B cell (primary cell): ENCODE data around the gene BSG. TPM values are rescaled to one million over a fixed set of nuclear protein-coding genes. Genes with fewer than 3 reads are reported as not detected.

Source experiments
- ATAC-seq: fragments of 200-7000 bp; cut with Tn5 transposase; one replicate; pipeline ENCODE4 v1.10.0; 2021; ENCODE audit warnings: low read depth, mild to moderate bottlenecking, moderate number of reproducible peaks, moderate library complexity
- CTCF ChIA-PET: fragments of 350-600 bp; sonication (Branson Sonifier 250); formaldehyde crosslinking; loops from one replicate; lab custom pipeline; 2021; ENCODE audit warnings: antibody characterized with exemption, inconsistent platforms; lab: Charles Lee
- POLR2A ChIA-PET: fragments of 350-600 bp; sonication (Branson Sonifier 250); formaldehyde crosslinking; loops from one replicate; lab custom pipeline; 2021; ENCODE audit warnings: antibody characterized with exemption; lab: Charles Lee
- DNase-seq: peaks from one replicate; pipeline ENCODE4 v3.0.0; 2013
- H2AFZ ChIP-seq: 2 replicates; pipeline ENCODE4 v1.6.1; 2012; ENCODE audit warnings: mild to moderate bottlenecking, low read depth, low read length; ENCODE audit not compliant: insufficient read depth, poor library complexity, severe bottlenecking
- H3K27ac ChIP-seq, 2 donors: 1 replicate in 1 of 2; 2 replicates in 1 of 2; pipeline ENCODE4 v1.5.1; 2012 to 2013; ENCODE audit warnings: low read length in 2 of 2, mild to moderate bottlenecking in 2 of 2, moderate library complexity in 1 of 2
- H3K27me3 ChIP-seq, 4 experiments: fragments of 200-600 bp in 1 of 4; sonication (generic) in 1 of 4; replicated peaks in 1 of 4; 1 replicate in 2 of 4; 2 replicates in 2 of 4; pipeline versions ENCODE4 v1.6.1 to v1.7.0; 2013 to 2016; ENCODE audit warnings: low read length in 3 of 4, mild to moderate bottlenecking in 2 of 4, mixed read lengths in 1 of 4, moderate library complexity in 1 of 4; ENCODE audit not compliant: insufficient read depth in 4 of 4, control insufficient read depth in 3 of 4; ENCODE audit errors: control extremely low read depth in 1 of 4
- H3K36me3 ChIP-seq, 2 experiments: replicated peaks in 1 of 2; 1 replicate in 1 of 2; 2 replicates in 1 of 2; pipeline versions ENCODE4 v1.6.1 to v1.7.1; 2013; ENCODE audit warnings: low read length in 1 of 2; ENCODE audit not compliant: insufficient read depth in 2 of 2, control insufficient read depth in 1 of 2; ENCODE audit errors: control extremely low read depth in 1 of 2, extremely low read depth in 1 of 2
- H3K4me1 ChIP-seq, 2 donors: fragments of 200-600 bp in 1 of 2; sonication (generic) in 1 of 2; 1 replicate in 1 of 2; 2 replicates in 1 of 2; pipeline versions ENCODE4 v1.5.1 to v1.6.1; 2013 to 2017; ENCODE audit warnings: low read length in 2 of 2; ENCODE audit not compliant: control insufficient read depth in 2 of 2, insufficient read depth in 2 of 2
- H3K4me2 ChIP-seq: replicated peaks from 2 replicates; pipeline ENCODE3; 2012; ENCODE audit warnings: mild to moderate bottlenecking, low read depth, low read length; ENCODE audit not compliant: poor library complexity, severe bottlenecking
- H3K4me3 ChIP-seq, 5 experiments: fragments of 200-600 bp in 1 of 5; sonication (generic) in 1 of 5; 1 replicate in 3 of 5; 2 replicates in 2 of 5; pipeline versions ENCODE4 v1.5.1 to v1.7.0; 2011 to 2016; ENCODE audit warnings: low read length in 4 of 5, mild to moderate bottlenecking in 4 of 5, low read depth in 2 of 5, control low read depth in 1 of 5, moderate library complexity in 1 of 5; ENCODE audit not compliant: insufficient read depth in 1 of 5; ENCODE audit errors: control extremely low read depth in 1 of 5, extremely low read depth in 1 of 5
- H3K79me2 ChIP-seq: fragments of 200-600 bp; sonication (generic); one replicate; pipeline ENCODE4 v1.6.0; 2016; ENCODE audit warnings: low read length; ENCODE audit not compliant: control insufficient read depth, insufficient read depth
- H3K9ac ChIP-seq: fragments of 200-600 bp; sonication (generic); 2 replicates; pipeline ENCODE4 v1.6.1; 2017; ENCODE audit warnings: mild to moderate bottlenecking, low read length, moderate library complexity
- H3K9me3 ChIP-seq, 3 donors: one replicate each; pipeline versions ENCODE4 v1.6.1 to v1.7.1; 2013; ENCODE audit warnings: low read length in 2 of 3; ENCODE audit not compliant: control insufficient read depth in 2 of 3, insufficient read depth in 1 of 3; ENCODE audit errors: control extremely low read depth in 1 of 3
- H4K20me1 ChIP-seq: 2 replicates; pipeline ENCODE4 v1.6.0; 2012; ENCODE audit warnings: mild to moderate bottlenecking, low read length; ENCODE audit not compliant: insufficient read depth, control insufficient read depth, poor library complexity, severe bottlenecking
- H3K27ac Mint-ChIP-seq: one replicate; pipeline ENCODE4 v1.8.0; 2021; ENCODE audit warnings: mixed read lengths
- H3K27me3 Mint-ChIP-seq: one replicate; pipeline ENCODE4 v1.8.0; 2021; ENCODE audit warnings: mixed read lengths
- H3K4me1 Mint-ChIP-seq: one replicate; pipeline ENCODE4 v1.8.0; 2021; ENCODE audit warnings: mixed read lengths
- H3K4me3 Mint-ChIP-seq: one replicate; pipeline ENCODE4 v1.8.0; 2021; ENCODE audit warnings: mixed read lengths
- H3K9me3 Mint-ChIP-seq: one replicate; pipeline ENCODE4 v1.8.0; 2022; ENCODE audit warnings: mixed read lengths; ENCODE audit not compliant: insufficient read depth
- EZH2 ChIP-seq: IDR thresholded peaks from 2 replicates; pipeline ENCODE4 v1.6.1; 2012; ENCODE audit warnings: borderline replicate concordance, low read depth, mild to moderate bottlenecking, moderate library complexity, low read length; ENCODE audit not compliant: insufficient read depth, poor library complexity, severe bottlenecking
- WGBS: methylation state at CpG from one replicate; pipeline ENCODE4 v1.1.5; 2013; ENCODE audit warnings: missing lambda C conversion rate; ENCODE audit not compliant: insufficient coverage; 5-methylcytosine and 5-hydroxymethylcytosine counted together
- intact Hi-C: fragments of 100-400 bp; cut with micrococcal nuclease; formaldehyde crosslinking; loops from one replicate; pipeline ENCODE4 v1.10.0; 2022
- polyA plus RNA-seq: library from polyadenylated mRNA; depleted of rRNA; stranded (reverse); fragments of >200 nt; gene quantifications from 2 replicates; pipeline ENCODE4 v1.2.3, GENCODE V29; 2012
- total RNA-seq, 2 donors: library from RNA; stranded (reverse); fragments of 120-200 nt in 1 of 2; gene quantifications; 1 replicate in 1 of 2; 2 replicates in 1 of 2; pipeline versions ENCODE4 v1.2.3 to v1.2.4, GENCODE V29; 2013 to 2022
- TF ChIP-seq, protein P1 (sequence below): fragments of 200-600 bp; IDR thresholded peaks from one replicate; pipeline ENCODE4 v1.8.0; 2022; ENCODE audit warnings: antibody characterized with exemption, mild to moderate bottlenecking

Gene BSG
- total and polyA plus RNA-seq, 2 donors (not counting 1 experiment from before 2014, with no cell fraction given): 82.1 to 131 TPM

DNA sequence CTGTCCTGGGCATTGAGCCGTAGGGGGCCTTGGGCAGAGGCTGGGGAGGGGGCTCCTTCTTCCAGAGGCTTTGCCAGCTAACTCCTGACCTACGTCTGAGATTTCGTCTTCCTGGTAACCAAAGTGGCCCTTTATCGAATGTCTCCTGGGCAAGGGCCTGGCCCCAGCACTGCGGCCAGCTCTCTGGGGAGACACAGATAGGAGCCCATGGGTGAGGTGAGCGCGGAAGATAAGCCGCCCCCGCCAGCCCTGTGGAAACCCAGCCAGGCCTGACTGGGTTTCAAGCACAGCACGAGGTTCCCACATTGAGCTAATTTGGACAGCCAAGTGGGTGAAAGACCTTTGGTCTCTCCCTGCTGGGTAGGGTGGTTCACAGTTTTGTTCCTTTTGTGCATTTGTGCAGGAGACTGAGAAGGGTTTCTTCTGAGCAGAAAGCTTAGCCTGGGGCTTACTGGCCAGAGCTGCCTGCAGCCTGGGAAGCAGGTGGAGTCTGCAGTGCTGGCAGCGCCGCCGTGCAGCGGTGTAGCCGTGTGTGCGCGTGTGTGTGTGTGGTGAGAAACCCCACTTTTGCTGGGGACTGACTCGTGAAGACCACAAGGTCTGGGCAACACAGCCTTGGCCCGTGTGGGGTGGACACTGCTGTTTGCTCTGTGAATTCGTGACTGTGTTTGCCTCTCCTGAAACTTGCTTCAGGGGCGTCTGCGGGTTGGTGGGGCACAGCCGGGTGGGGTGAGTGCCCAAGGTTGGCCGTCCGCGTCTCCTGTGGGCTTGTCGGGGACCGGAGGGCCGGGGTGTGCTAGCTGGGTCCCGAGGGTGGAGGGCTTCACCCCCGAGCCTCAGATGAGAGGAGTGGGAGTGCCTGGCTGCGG is 2.5 kb downstream of the BSG start:
- Mint-ChIP-seq H3K4me3 (peak overlapping the region; percentile 78), H3K4me1 (peaks cover 33% of the 10 kb centered on the region), H3K27ac (peak overlapping the region; percentile 50), H3K27me3 (no peaks in the 10 kb centered on the region), H3K9me3 (no peaks in the 10 kb centered on the region)
- no peak overlapping the region for H3K9ac ChIP-seq
- TF ChIP-seq, protein P1, sequence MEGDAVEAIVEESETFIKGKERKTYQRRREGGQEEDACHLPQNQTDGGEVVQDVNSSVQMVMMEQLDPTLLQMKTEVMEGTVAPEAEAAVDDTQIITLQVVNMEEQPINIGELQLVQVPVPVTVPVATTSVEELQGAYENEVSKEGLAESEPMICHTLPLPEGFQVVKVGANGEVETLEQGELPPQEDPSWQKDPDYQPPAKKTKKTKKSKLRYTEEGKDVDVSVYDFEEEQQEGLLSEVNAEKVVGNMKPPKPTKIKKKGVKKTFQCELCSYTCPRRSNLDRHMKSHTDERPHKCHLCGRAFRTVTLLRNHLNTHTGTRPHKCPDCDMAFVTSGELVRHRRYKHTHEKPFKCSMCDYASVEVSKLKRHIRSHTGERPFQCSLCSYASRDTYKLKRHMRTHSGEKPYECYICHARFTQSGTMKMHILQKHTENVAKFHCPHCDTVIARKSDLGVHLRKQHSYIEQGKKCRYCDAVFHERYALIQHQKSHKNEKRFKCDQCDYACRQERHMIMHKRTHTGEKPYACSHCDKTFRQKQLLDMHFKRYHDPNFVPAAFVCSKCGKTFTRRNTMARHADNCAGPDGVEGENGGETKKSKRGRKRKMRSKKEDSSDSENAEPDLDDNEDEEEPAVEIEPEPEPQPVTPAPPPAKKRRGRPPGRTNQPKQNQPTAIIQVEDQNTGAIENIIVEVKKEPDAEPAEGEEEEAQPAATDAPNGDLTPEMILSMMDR: no peak
- TF ChIP-seq EZH2: no peak
- peak; percentile 33 for DNase-seq
- no peak overlapping the region for H2AFZ ChIP-seq
- 57% methylated on average over 28 of the region's 32 CpGs for WGBS
- ChIA-PET CTCF (interaction anchor here (1.1 to 2.7 kb wide), 2 partner anchors 9 to 159 kb away, joined by 3 to 12 read pairs; no protein-coding TSS in a partner anchor), POLR2A (interaction anchor here (0.6 kb wide), 1 partner anchor 45 kb away, joined by 3 read pairs; no protein-coding TSS in a partner anchor)
- no peaks in the 10 kb centered on the region for H3K9me3 ChIP-seq
- ATAC-seq: no peak
- H3K4me3 ChIP-seq: peak overlapping the region in 1 of 5 experiments; percentile 5
- peaks cover 19 to 33% of the 10 kb centered on the region in 2 donors for H3K4me1 ChIP-seq
- H4K20me1 ChIP-seq: peaks cover 69% of the 10 kb centered on the region
- intact Hi-C loops: loop anchor here (5.0 kb wide), 1 partner anchor 832 kb away; the partner anchor contains the start of gene DAZAP1
- H3K79me2 ChIP-seq: peaks cover 71% of the 10 kb centered on the region
- H3K27me3 ChIP-seq: no peaks in the 10 kb centered on the region
- peaks cover 0 to 6% of the 10 kb centered on the region in 2 experiments for H3K36me3 ChIP-seq
- no peak overlapping the region for H3K27ac ChIP-seq
- peak overlapping the region; percentile 60 for H3K4me2 ChIP-seq
